ENCODE measurements around the gene NAV3. TPM values are rescaled to one million over a fixed set of nuclear protein-coding genes. Genes with fewer than 3 reads are reported as not detected.

The NAV3 gene
- total and polyA plus RNA-seq, 2 experiments from 2014 or later = 4.0 to 12.0 TPM

DNA sequence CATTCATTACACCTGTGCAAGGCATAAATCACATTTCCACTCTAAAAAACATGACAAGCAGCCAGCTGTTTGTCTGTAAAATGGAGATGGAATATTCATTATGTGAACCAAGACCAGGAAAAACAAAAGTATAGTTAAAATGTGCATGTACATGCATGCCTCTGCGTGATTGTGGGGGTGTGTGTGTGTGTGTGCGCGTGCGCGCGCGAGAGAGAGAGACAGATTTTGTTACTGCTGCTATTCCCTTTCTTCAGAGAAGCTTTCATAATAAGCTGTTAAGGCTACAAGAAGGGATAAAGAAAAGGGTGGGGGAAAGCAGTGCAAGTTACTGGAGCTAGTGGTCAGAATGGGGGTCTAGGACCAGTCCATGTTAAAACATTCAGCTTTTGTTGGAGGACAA is 430.3 kb downstream of the NAV3 start (continued):
- TF ChIP-seq, protein P1, sequence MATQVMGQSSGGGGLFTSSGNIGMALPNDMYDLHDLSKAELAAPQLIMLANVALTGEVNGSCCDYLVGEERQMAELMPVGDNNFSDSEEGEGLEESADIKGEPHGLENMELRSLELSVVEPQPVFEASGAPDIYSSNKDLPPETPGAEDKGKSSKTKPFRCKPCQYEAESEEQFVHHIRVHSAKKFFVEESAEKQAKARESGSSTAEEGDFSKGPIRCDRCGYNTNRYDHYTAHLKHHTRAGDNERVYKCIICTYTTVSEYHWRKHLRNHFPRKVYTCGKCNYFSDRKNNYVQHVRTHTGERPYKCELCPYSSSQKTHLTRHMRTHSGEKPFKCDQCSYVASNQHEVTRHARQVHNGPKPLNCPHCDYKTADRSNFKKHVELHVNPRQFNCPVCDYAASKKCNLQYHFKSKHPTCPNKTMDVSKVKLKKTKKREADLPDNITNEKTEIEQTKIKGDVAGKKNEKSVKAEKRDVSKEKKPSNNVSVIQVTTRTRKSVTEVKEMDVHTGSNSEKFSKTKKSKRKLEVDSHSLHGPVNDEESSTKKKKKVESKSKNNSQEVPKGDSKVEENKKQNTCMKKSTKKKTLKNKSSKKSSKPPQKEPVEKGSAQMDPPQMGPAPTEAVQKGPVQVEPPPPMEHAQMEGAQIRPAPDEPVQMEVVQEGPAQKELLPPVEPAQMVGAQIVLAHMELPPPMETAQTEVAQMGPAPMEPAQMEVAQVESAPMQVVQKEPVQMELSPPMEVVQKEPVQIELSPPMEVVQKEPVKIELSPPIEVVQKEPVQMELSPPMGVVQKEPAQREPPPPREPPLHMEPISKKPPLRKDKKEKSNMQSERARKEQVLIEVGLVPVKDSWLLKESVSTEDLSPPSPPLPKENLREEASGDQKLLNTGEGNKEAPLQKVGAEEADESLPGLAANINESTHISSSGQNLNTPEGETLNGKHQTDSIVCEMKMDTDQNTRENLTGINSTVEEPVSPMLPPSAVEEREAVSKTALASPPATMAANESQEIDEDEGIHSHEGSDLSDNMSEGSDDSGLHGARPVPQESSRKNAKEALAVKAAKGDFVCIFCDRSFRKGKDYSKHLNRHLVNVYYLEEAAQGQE (IDR thresholded peaks at IDR 0.05; ENCODE audit: unreplicated experiment) = no peak
- TF ChIP-seq STAT1 (IDR thresholded peaks at IDR 0.05; ENCODE audit: unreplicated experiment) = no peak
- TF ChIP-seq EZH2 (IDR thresholded peaks at IDR 0.05; ENCODE audit: low read depth, unreplicated experiment) = no peak

DNA sequence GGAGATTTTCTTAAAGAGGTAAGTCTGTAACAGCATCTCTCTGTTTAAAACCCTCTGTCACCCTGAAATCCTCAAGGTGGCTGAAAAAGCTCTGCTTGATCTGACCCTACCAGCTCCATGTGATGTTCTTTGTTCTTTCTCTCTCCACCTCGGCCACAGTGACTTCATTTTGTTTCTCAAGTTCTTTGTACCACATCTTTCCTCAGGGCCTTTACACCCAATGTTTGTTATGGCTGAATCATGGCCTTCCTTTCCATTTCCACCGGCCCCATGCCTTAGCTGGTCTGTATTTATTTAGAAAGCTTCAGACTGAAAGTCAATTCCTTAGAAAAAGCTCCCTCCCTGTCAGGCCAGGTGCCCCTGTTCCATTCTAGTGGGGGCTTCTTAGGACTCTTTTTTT is 431.2 kb downstream of the NAV3 start:
- peak overlapping the region; percentile 69 for H2AFZ ChIP-seq
- no peak for TF ChIP-seq STAT1 (IDR thresholded peaks at IDR 0.05; ENCODE audit: unreplicated experiment)
- no peak for TF ChIP-seq ZNF331 (CRISPR knock-in tag; IDR thresholded peaks at IDR 0.05; ENCODE audit: low read depth)
- TF ChIP-seq, protein P2, sequence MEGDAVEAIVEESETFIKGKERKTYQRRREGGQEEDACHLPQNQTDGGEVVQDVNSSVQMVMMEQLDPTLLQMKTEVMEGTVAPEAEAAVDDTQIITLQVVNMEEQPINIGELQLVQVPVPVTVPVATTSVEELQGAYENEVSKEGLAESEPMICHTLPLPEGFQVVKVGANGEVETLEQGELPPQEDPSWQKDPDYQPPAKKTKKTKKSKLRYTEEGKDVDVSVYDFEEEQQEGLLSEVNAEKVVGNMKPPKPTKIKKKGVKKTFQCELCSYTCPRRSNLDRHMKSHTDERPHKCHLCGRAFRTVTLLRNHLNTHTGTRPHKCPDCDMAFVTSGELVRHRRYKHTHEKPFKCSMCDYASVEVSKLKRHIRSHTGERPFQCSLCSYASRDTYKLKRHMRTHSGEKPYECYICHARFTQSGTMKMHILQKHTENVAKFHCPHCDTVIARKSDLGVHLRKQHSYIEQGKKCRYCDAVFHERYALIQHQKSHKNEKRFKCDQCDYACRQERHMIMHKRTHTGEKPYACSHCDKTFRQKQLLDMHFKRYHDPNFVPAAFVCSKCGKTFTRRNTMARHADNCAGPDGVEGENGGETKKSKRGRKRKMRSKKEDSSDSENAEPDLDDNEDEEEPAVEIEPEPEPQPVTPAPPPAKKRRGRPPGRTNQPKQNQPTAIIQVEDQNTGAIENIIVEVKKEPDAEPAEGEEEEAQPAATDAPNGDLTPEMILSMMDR (conservative IDR thresholded peaks at IDR 0.05; ENCODE audit: low read depth in 2 of 2) = no peak
- no peak for TF ChIP-seq EZH2phosphoT487 (IDR thresholded peaks at IDR 0.05; ENCODE audit: unreplicated experiment)
- TF ChIP-seq, protein P3, sequence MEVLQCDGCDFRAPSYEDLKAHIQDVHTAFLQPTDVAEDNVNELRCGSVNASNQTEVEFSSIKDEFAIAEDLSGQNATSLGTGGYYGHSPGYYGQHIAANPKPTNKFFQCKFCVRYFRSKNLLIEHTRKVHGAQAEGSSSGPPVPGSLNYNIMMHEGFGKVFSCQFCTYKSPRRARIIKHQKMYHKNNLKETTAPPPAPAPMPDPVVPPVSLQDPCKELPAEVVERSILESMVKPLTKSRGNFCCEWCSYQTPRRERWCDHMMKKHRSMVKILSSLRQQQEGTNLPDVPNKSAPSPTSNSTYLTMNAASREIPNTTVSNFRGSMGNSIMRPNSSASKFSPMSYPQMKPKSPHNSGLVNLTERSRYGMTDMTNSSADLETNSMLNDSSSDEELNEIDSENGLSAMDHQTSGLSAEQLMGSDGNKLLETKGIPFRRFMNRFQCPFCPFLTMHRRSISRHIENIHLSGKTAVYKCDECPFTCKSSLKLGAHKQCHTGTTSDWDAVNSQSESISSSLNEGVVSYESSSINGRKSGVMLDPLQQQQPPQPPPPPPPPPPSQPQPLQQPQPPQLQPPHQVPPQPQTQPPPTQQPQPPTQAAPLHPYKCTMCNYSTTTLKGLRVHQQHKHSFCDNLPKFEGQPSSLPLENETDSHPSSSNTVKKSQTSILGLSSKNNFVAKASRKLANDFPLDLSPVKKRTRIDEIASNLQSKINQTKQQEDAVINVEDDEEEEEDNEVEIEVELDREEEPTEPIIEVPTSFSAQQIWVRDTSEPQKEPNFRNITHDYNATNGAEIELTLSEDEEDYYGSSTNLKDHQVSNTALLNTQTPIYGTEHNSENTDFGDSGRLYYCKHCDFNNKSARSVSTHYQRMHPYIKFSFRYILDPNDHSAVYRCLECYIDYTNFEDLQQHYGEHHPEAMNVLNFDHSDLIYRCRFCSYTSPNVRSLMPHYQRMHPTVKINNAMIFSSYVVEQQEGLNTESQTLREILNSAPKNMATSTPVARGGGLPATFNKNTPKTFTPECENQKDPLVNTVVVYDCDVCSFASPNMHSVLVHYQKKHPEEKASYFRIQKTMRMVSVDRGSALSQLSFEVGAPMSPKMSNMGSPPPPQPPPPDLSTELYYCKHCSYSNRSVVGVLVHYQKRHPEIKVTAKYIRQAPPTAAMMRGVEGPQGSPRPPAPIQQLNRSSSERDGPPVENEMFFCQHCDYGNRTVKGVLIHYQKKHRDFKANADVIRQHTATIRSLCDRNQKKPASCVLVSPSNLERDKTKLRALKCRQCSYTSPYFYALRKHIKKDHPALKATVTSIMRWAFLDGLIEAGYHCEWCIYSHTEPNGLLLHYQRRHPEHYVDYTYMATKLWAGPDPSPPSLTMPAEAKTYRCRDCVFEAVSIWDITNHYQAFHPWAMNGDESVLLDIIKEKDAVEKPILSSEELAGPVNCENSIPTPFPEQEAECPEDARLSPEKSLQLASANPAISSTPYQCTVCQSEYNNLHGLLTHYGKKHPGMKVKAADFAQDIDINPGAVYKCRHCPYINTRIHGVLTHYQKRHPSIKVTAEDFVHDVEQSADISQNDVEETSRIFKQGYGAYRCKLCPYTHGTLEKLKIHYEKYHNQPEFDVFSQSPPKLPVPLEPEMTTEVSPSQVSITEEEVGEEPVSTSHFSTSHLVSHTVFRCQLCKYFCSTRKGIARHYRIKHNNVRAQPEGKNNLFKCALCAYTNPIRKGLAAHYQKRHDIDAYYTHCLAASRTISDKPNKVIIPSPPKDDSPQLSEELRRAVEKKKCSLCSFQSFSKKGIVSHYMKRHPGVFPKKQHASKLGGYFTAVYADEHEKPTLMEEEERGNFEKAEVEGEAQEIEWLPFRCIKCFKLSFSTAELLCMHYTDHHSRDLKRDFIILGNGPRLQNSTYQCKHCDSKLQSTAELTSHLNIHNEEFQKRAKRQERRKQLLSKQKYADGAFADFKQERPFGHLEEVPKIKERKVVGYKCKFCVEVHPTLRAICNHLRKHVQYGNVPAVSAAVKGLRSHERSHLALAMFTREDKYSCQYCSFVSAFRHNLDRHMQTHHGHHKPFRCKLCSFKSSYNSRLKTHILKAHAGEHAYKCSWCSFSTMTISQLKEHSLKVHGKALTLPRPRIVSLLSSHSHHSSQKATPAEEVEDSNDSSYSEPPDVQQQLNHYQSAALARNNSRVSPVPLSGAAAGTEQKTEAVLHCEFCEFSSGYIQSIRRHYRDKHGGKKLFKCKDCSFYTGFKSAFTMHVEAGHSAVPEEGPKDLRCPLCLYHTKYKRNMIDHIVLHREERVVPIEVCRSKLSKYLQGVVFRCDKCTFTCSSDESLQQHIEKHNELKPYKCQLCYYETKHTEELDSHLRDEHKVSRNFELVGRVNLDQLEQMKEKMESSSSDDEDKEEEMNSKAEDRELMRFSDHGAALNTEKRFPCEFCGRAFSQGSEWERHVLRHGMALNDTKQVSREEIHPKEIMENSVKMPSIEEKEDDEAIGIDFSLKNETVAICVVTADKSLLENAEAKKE (CRISPR knock-in tag; IDR thresholded peaks at IDR 0.05) = no peak
- TF ChIP-seq EZH2 (IDR thresholded peaks at IDR 0.05; ENCODE audit: low read depth, unreplicated experiment) = no peak
- TF ChIP-seq CREB1 (CRISPR knock-in tag; IDR thresholded peaks at IDR 0.05; ENCODE audit: low read depth) = no peak
- no peak for TF ChIP-seq NANOG (IDR thresholded peaks at IDR 0.05; ENCODE audit: borderline replicate concordance)
- TF ChIP-seq ZNF114 (CRISPR knock-in tag; IDR thresholded peaks at IDR 0.05) = no peak
- no peak for TF ChIP-seq JUNB (IDR thresholded peaks at IDR 0.05; ENCODE audit: unreplicated experiment)
- TF ChIP-seq, protein P4, sequence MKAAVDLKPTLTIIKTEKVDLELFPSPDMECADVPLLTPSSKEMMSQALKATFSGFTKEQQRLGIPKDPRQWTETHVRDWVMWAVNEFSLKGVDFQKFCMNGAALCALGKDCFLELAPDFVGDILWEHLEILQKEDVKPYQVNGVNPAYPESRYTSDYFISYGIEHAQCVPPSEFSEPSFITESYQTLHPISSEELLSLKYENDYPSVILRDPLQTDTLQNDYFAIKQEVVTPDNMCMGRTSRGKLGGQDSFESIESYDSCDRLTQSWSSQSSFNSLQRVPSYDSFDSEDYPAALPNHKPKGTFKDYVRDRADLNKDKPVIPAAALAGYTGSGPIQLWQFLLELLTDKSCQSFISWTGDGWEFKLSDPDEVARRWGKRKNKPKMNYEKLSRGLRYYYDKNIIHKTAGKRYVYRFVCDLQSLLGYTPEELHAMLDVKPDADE (IDR thresholded peaks at IDR 0.05) = no peak

More for the DNA sequence above, 431.2 kb downstream of the NAV3 start:
- no peak for DNase-seq (ENCODE audit: low spot score)
- Histone ChIP-seq H3K27me3 (ENCODE audit: insufficient read depth) (no peaks in the 10 kb centered on the region), H3K27ac (ENCODE audit: low read depth) (no peak overlapping the region), H3K4me2 (no peak overlapping the region), H4K20me1 (replicated peaks; ENCODE audit: insufficient read depth) (no peaks in the 10 kb centered on the region), H3F3A (replicated peaks; ENCODE audit: low read depth) (no peaks in the 10 kb centered on the region), H3K4me1 (ENCODE audit: insufficient read depth) (peaks cover 4% of the 10 kb centered on the region; the same call in 1 of the 2 replicates), H3K36me3 (ENCODE audit: insufficient read depth) (no peaks in the 10 kb centered on the region), H3K9me2 (ENCODE audit: insufficient read depth) (0 out of 2 replicates have a peak, but pooled peaks cover 3% of the 10 kb centered on the region), H3K4me3 (no peak overlapping the region), H3K79me2 (replicated peaks; ENCODE audit: insufficient read depth) (no peaks in the 10 kb centered on the region)
- H3K4me1 Mint-ChIP-seq = peaks cover 8% of the 10 kb centered on the region; the same call in 2 of the 3 replicates
- peaks cover 12% of the 10 kb centered on the region; the same call in 2 of the 3 replicates for H3K36me3 Mint-ChIP-seq (ENCODE audit: low read depth)
- no peak for ATAC-seq
- H3K27ac Mint-ChIP-seq = no peak overlapping the region
- H3K9me3 Mint-ChIP-seq = peaks cover 24% of the 10 kb centered on the region
- H3K27me3 Mint-ChIP-seq (ENCODE audit: insufficient read depth, low read depth, poor library complexity) = no peaks in the 10 kb centered on the region
- H3K4me3 Mint-ChIP-seq = no peak overlapping the region
